GM23338 (cell line): ENCODE results near the gene NIT1. TPM values are rescaled to one million over a fixed set of nuclear protein-coding genes. Genes with fewer than 3 reads are reported as not detected.

Experiments used
- ATAC-seq: fragments of 200-7000 bp; cut with Tn5 transposase; 3 replicates; pipeline ENCODE4 v1.9.1; 2020
- DNase-seq: peaks from one replicate; pipeline ENCODE4 v3.0.0-alpha.2; 2015; ENCODE audit warnings: low spot score
- H2AFZ ChIP-seq: fragments of 200-600 bp; sonication (generic); 2 replicates; pipeline ENCODE4 v1.8.0; 2016; ENCODE audit warnings: antibody characterized with exemption, mild to moderate bottlenecking, moderate library complexity
- H3F3A ChIP-seq: fragments of 200-600 bp; sonication (generic); replicated peaks from 2 replicates; pipeline ENCODE4 v1.8.0; 2017; ENCODE audit warnings: antibody characterized with exemption, mixed run types, low read depth
- H3K27ac ChIP-seq: fragments of 200-600 bp; sonication (generic); 2 replicates; pipeline ENCODE4 v1.6.1; 2016; ENCODE audit warnings: low read depth
- H3K27me3 ChIP-seq: fragments of 200-600 bp; sonication (generic); 2 replicates; pipeline ENCODE4 v1.8.0; 2016; ENCODE audit warnings: mild to moderate bottlenecking, mixed run types, moderate library complexity; ENCODE audit not compliant: insufficient read depth
- H3K36me3 ChIP-seq: fragments of 200-600 bp; sonication (generic); 2 replicates; pipeline ENCODE4 v1.8.0; 2016; ENCODE audit warnings: mild to moderate bottlenecking; ENCODE audit not compliant: insufficient read depth
- H3K4me1 ChIP-seq: fragments of 200-600 bp; sonication (generic); 2 replicates; pipeline ENCODE4 v1.8.0; 2016; ENCODE audit warnings: mild to moderate bottlenecking, moderate library complexity; ENCODE audit not compliant: insufficient read depth
- H3K4me2 ChIP-seq: fragments of 200-600 bp; sonication (generic); 2 replicates; pipeline ENCODE4 v1.7.1; 2017; ENCODE audit warnings: mixed run types
- H3K4me3 ChIP-seq: fragments of 200-600 bp; sonication (generic); 2 replicates; pipeline ENCODE4 v1.6.1; 2016; ENCODE audit warnings: mixed run types
- H3K79me2 ChIP-seq: fragments of 200-600 bp; sonication (generic); replicated peaks from 2 replicates; pipeline ENCODE4 v1.8.0; 2017; ENCODE audit warnings: mild to moderate bottlenecking; ENCODE audit not compliant: insufficient read depth
- H3K9me2 ChIP-seq: fragments of 200-600 bp; sonication (generic); 2 replicates; pipeline ENCODE4 v1.8.0; 2017; ENCODE audit not compliant: insufficient read depth
- H4K20me1 ChIP-seq: fragments of 200-600 bp; sonication (generic); replicated peaks from 2 replicates; pipeline ENCODE4 v1.8.0; 2017; ENCODE audit warnings: mild to moderate bottlenecking; ENCODE audit not compliant: insufficient read depth
- H3K27ac Mint-ChIP-seq: 2 replicates; pipeline ENCODE4 v1.8.0; 2020; ENCODE audit warnings: inconsistent platforms, mild to moderate bottlenecking, moderate library complexity, mixed read lengths
- H3K27me3 Mint-ChIP-seq: 3 replicates; pipeline ENCODE4 v1.8.0; 2022; ENCODE audit warnings: low read depth, mild to moderate bottlenecking, moderate library complexity, mixed read lengths, inconsistent platforms; ENCODE audit not compliant: insufficient read depth, poor library complexity
- H3K36me3 Mint-ChIP-seq: 3 replicates; pipeline ENCODE4 v1.8.0; 2021; ENCODE audit warnings: low read depth, mild to moderate bottlenecking, inconsistent platforms, moderate library complexity, mixed read lengths
- H3K4me1 Mint-ChIP-seq: 3 replicates; pipeline ENCODE4 v1.8.0; 2020; ENCODE audit warnings: mild to moderate bottlenecking, inconsistent platforms, mixed read lengths
- H3K4me3 Mint-ChIP-seq: 3 replicates; pipeline ENCODE4 v1.8.0; 2021; ENCODE audit warnings: moderate library complexity, mild to moderate bottlenecking, inconsistent platforms, mixed read lengths
- H3K9me3 Mint-ChIP-seq: 3 replicates; pipeline ENCODE4 v1.8.0; 2020; ENCODE audit warnings: moderate library complexity, mild to moderate bottlenecking, inconsistent platforms, mixed read lengths
- CREB1 ChIP-seq: fragments of 250-450 bp; sonication (Bioruptor Pico); IDR thresholded peaks from 2 replicates; pipeline ENCODE4 v1.5.0; 2020; ENCODE audit warnings: low read depth, mild to moderate bottlenecking, moderate library complexity
- JUNB ChIP-seq: IDR thresholded peaks from one replicate; pipeline ENCODE4 v1.6.1; 2016; ENCODE audit warnings: antibody characterized with exemption; ENCODE audit not compliant: unreplicated experiment
- NANOG ChIP-seq: IDR thresholded peaks from 2 replicates; pipeline ENCODE4 v1.6.1; 2016; ENCODE audit warnings: antibody characterized with exemption, borderline replicate concordance
- polyA plus RNA-seq: library from polyadenylated mRNA; unstranded; fragments of >200 nt; fragmentation: Nextera tagmentation; extraction: Ambion mirVana; gene quantifications from 2 replicates; pipeline ENCODE4 v1.2.1, GENCODE V29; 2016
- total RNA-seq: library from RNA; depleted of rRNA; stranded (reverse); fragments of >200 nt; shearing (Covaris generic); gene quantifications from 2 replicates; pipeline ENCODE4 v1.2.3, GENCODE V29; 2014
- TF ChIP-seq, protein P1 (sequence below): fragments of 250-450 bp; sonication (Bioruptor Pico); IDR thresholded peaks from 2 replicates; pipeline ENCODE4 v1.5.0; 2020; ENCODE audit warnings: mild to moderate bottlenecking, moderate library complexity

NIT1 gene
- total and polyA plus RNA-seq, 2 experiments from 2014 or later = 35.9 to 43.0 TPM

DNA sequence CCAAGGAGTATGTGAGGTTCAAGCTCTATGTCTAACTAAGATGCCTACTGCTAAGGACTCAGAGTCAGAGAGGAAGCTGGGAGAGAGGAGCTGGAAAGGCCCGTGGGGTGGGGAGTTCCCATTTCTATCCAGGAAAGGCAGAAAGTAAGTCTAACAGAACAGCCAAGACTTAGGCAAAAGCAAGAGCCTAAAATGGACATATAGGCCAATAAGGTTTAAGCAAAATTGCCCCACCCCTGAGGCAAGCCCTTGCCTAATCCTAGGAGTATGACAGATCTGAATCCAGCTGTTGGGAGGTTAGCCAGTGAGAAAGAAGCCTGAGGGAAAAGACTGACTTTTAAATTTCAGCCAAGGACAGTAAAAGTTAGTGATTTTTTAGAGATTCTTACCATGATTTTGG lies 21.4 kb upstream of the NIT1 start:
- peaks cover 3% of the 10 kb centered on the region; the same call in 1 of the 3 replicates for H3K9me3 Mint-ChIP-seq
- H3K36me3 Mint-ChIP-seq = peaks cover 12% of the 10 kb centered on the region; the same call in 2 of the 3 replicates
- H3K4me1 Mint-ChIP-seq = peaks cover 7% of the 10 kb centered on the region; the same call in 1 of the 3 replicates
- no peak overlapping the region for H3K27ac ChIP-seq
- DNase-seq (no peak), ATAC-seq (no peak)
- no peak overlapping the region for H3K4me3 ChIP-seq
- H4K20me1 ChIP-seq = no peaks in the 10 kb centered on the region
- H3K27me3 Mint-ChIP-seq = peaks cover 17% of the 10 kb centered on the region
- H3K4me2 ChIP-seq = no peak overlapping the region
- H3K27me3 ChIP-seq = no peaks in the 10 kb centered on the region
- TF ChIP-seq CREB1 (CRISPR knock-in tag) = no peak
- TF ChIP-seq NANOG = no peak
- TF ChIP-seq, protein P1, sequence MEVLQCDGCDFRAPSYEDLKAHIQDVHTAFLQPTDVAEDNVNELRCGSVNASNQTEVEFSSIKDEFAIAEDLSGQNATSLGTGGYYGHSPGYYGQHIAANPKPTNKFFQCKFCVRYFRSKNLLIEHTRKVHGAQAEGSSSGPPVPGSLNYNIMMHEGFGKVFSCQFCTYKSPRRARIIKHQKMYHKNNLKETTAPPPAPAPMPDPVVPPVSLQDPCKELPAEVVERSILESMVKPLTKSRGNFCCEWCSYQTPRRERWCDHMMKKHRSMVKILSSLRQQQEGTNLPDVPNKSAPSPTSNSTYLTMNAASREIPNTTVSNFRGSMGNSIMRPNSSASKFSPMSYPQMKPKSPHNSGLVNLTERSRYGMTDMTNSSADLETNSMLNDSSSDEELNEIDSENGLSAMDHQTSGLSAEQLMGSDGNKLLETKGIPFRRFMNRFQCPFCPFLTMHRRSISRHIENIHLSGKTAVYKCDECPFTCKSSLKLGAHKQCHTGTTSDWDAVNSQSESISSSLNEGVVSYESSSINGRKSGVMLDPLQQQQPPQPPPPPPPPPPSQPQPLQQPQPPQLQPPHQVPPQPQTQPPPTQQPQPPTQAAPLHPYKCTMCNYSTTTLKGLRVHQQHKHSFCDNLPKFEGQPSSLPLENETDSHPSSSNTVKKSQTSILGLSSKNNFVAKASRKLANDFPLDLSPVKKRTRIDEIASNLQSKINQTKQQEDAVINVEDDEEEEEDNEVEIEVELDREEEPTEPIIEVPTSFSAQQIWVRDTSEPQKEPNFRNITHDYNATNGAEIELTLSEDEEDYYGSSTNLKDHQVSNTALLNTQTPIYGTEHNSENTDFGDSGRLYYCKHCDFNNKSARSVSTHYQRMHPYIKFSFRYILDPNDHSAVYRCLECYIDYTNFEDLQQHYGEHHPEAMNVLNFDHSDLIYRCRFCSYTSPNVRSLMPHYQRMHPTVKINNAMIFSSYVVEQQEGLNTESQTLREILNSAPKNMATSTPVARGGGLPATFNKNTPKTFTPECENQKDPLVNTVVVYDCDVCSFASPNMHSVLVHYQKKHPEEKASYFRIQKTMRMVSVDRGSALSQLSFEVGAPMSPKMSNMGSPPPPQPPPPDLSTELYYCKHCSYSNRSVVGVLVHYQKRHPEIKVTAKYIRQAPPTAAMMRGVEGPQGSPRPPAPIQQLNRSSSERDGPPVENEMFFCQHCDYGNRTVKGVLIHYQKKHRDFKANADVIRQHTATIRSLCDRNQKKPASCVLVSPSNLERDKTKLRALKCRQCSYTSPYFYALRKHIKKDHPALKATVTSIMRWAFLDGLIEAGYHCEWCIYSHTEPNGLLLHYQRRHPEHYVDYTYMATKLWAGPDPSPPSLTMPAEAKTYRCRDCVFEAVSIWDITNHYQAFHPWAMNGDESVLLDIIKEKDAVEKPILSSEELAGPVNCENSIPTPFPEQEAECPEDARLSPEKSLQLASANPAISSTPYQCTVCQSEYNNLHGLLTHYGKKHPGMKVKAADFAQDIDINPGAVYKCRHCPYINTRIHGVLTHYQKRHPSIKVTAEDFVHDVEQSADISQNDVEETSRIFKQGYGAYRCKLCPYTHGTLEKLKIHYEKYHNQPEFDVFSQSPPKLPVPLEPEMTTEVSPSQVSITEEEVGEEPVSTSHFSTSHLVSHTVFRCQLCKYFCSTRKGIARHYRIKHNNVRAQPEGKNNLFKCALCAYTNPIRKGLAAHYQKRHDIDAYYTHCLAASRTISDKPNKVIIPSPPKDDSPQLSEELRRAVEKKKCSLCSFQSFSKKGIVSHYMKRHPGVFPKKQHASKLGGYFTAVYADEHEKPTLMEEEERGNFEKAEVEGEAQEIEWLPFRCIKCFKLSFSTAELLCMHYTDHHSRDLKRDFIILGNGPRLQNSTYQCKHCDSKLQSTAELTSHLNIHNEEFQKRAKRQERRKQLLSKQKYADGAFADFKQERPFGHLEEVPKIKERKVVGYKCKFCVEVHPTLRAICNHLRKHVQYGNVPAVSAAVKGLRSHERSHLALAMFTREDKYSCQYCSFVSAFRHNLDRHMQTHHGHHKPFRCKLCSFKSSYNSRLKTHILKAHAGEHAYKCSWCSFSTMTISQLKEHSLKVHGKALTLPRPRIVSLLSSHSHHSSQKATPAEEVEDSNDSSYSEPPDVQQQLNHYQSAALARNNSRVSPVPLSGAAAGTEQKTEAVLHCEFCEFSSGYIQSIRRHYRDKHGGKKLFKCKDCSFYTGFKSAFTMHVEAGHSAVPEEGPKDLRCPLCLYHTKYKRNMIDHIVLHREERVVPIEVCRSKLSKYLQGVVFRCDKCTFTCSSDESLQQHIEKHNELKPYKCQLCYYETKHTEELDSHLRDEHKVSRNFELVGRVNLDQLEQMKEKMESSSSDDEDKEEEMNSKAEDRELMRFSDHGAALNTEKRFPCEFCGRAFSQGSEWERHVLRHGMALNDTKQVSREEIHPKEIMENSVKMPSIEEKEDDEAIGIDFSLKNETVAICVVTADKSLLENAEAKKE (CRISPR knock-in tag) = no peak
- TF ChIP-seq JUNB = no peak
- H3K36me3 ChIP-seq = no peaks in the 10 kb centered on the region; the same call in 1 of the 2 replicates
- no peaks in the 10 kb centered on the region; the same call in 1 of the 2 replicates for H3K4me1 ChIP-seq
- peaks cover 16% of the 10 kb centered on the region for H3F3A ChIP-seq
- H2AFZ ChIP-seq = no peak overlapping the region
- H3K4me3 Mint-ChIP-seq = no peak overlapping the region
- H3K9me2 ChIP-seq = no peaks in the 10 kb centered on the region
- H3K27ac Mint-ChIP-seq = no peak overlapping the region
- H3K79me2 ChIP-seq = no peaks in the 10 kb centered on the region
